Mesothelial cell of epicardium (in vitro differentiated cells): Measurements from ENCODE around the gene SLC45A1. TPM values are rescaled to one million over a fixed set of nuclear protein-coding genes. Genes with fewer than 3 reads are reported as not detected.

Experiments used
- DNase-seq, 2 experiments: peaks; one replicate each; pipeline ENCODE4 v3.0.0; 2021; ENCODE audit warnings: low spot score in 2 of 2; ENCODE audit not compliant: unreplicated experiment in 2 of 2
- H3K27ac Mint-ChIP-seq: 2 replicates; pipeline ENCODE4 v1.8.0; 2021; ENCODE audit warnings: mixed read lengths
- H3K27me3 Mint-ChIP-seq: 2 replicates; pipeline ENCODE4 v1.8.0; 2021; ENCODE audit warnings: low read depth, mixed read lengths
- H3K36me3 Mint-ChIP-seq: 2 replicates; pipeline ENCODE4 v1.8.0; 2021; ENCODE audit warnings: mixed read lengths
- H3K4me1 Mint-ChIP-seq: 2 replicates; pipeline ENCODE4 v1.8.0; 2021; ENCODE audit warnings: mixed read lengths
- H3K4me3 Mint-ChIP-seq: 2 replicates; pipeline ENCODE4 v1.8.0; 2021; ENCODE audit warnings: mild to moderate bottlenecking, moderate library complexity, mixed read lengths
- H3K9me3 Mint-ChIP-seq: 2 replicates; pipeline ENCODE4 v1.8.0; 2021; ENCODE audit warnings: mixed read lengths
- total RNA-seq: library from RNA; stranded (reverse); gene quantifications from 3 replicates; pipeline ENCODE4 v1.2.1, GENCODE V29; 2021
- TF ChIP-seq, protein P1 (sequence below): fragments of 200-600 bp; sonication (generic); IDR thresholded peaks from one replicate; pipeline ENCODE4 v1.5.0; 2021; ENCODE audit warnings: antibody characterized with exemption; ENCODE audit not compliant: unreplicated experiment

The SLC45A1 gene
- total RNA-seq, 1 donor from 2014 or later, result 4.9 TPM

DNA sequence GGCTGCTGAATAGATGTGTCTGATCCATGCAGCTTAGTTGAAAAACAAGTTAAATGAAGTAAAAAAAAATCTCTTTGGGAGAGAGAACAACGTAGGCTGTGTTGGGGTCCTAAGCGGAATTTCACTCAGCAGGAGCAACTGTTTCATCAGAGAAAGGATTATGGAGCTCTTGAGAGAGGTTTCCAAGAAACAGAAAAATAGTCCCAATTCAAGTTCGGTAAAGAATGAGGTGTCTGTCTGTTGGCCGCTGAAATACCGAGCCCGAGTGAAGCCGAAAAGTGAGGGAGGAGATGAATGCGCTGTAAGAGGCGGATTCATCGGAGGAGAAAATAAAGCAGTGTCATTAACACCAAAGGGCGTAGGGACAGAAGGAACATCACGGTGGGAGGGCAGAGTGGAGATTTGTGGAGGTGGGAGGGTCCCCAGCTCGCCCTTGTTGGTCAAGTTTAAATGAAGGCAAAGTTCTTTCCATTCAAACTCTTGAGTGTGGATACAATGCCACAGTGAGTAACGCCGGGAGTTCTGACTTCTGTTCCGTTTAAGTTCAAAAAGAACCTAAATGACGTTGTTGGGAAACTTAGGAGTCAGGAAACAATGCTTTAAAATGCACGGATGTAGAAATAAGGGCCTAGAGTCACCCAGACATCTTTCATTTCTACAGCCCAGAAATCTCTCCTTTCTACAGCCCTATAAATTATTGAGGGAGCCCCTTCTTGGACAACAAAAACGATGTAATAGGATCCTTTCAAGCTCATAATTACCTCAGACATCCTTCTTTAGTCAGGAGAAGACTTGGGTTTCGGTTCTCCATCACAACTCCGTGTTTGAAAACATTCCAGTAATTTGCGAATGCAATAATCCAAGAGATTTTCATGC lies 15.6 kb upstream of the SLC45A1 start:
- H3K27ac Mint-ChIP-seq, result peak overlapping the region; percentile 88
- H3K4me1 Mint-ChIP-seq, result peaks cover 28% of the 10 kb centered on the region
- H3K27me3 Mint-ChIP-seq, result no peaks in the 10 kb centered on the region
- no peaks in the 10 kb centered on the region for H3K36me3 Mint-ChIP-seq
- TF ChIP-seq, protein P1, sequence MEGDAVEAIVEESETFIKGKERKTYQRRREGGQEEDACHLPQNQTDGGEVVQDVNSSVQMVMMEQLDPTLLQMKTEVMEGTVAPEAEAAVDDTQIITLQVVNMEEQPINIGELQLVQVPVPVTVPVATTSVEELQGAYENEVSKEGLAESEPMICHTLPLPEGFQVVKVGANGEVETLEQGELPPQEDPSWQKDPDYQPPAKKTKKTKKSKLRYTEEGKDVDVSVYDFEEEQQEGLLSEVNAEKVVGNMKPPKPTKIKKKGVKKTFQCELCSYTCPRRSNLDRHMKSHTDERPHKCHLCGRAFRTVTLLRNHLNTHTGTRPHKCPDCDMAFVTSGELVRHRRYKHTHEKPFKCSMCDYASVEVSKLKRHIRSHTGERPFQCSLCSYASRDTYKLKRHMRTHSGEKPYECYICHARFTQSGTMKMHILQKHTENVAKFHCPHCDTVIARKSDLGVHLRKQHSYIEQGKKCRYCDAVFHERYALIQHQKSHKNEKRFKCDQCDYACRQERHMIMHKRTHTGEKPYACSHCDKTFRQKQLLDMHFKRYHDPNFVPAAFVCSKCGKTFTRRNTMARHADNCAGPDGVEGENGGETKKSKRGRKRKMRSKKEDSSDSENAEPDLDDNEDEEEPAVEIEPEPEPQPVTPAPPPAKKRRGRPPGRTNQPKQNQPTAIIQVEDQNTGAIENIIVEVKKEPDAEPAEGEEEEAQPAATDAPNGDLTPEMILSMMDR, result no peak
- no peaks in the 10 kb centered on the region for H3K9me3 Mint-ChIP-seq
- no peak overlapping the region for H3K4me3 Mint-ChIP-seq
- DNase-seq, result no peak

DNA sequence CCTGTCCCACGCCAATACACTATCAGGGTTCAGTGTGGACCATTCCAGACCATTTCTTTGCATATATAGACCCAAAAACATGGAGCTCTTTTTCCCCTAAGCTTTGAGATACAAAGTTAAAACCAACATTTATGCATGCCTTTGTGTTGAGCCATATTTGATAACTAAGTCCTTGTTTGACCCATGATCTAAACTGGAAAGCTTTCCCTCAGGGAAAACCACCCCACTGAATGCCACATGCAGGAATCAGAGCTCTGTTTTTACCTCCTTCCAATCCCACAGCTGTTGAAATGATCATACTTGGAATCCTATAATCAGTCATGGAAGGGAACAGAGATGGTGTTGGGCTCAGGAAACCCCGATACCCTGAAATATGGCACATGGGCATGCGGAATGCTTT lies 14.8 kb upstream of the SLC45A1 start:
- no peak for DNase-seq
- Mint-ChIP-seq H3K4me3 (no peak overlapping the region), H3K27me3 (no peaks in the 10 kb centered on the region), H3K36me3 (no peaks in the 10 kb centered on the region), H3K27ac (peak overlapping the region; percentile 88), H3K4me1 (peaks cover 28% of the 10 kb centered on the region), H3K9me3 (no peaks in the 10 kb centered on the region)
- TF ChIP-seq, protein P1, result no peak

DNA sequence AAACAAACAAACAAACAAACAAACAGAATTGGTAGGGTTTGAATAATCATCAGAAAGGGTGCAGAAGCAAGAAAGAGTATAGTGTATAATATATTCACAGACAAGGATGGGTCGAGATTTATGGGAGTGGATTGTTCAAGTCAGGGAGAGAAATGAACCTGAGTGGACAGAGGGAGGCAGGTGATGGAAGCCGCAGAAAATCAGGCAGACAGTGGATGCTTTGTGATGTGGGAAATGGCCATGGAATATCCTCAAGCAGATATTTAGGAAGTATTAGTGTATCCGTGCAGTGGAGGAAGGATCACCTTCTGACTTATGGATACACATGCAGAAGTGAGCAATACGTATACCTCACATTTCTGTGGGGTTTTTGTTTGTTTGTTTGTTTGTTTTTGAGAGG lies 14.0 kb upstream of the SLC45A1 start:
- no peaks in the 10 kb centered on the region for H3K36me3 Mint-ChIP-seq
- no peak overlapping the region for H3K27ac Mint-ChIP-seq
- no peaks in the 10 kb centered on the region for H3K9me3 Mint-ChIP-seq
- TF ChIP-seq, protein P1, result no peak
- peaks cover 28% of the 10 kb centered on the region for H3K4me1 Mint-ChIP-seq
- H3K4me3 Mint-ChIP-seq, result no peak overlapping the region
- no peaks in the 10 kb centered on the region for H3K27me3 Mint-ChIP-seq
- no peak for DNase-seq

DNA sequence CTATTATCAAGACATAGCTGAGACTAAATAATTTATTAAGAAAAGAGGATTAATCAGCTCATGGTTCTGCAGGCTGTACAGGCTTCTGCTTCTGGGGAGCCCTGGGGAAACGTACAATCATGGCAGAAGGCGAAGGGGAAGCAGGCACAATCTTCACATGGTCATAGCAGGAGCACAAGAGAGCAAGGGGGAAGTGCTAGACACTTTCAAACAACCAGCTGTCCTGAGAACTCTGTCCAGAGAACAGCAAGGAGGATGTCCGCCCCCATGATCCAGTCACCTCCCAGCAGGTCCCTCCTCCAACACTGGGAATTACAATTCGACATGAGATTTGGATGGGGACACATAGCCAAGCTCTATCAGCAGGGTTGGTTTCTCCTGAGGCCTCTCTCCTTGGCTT lies 10.3 kb upstream of the SLC45A1 start:
- Mint-ChIP-seq H3K27ac (no peak overlapping the region), H3K9me3 (peaks cover 4% of the 10 kb centered on the region), H3K36me3 (no peaks in the 10 kb centered on the region), H3K4me1 (peaks cover 7% of the 10 kb centered on the region), H3K27me3 (no peaks in the 10 kb centered on the region), H3K4me3 (no peak overlapping the region)
- DNase-seq, result no peak
- TF ChIP-seq, protein P1, result no peak

DNA sequence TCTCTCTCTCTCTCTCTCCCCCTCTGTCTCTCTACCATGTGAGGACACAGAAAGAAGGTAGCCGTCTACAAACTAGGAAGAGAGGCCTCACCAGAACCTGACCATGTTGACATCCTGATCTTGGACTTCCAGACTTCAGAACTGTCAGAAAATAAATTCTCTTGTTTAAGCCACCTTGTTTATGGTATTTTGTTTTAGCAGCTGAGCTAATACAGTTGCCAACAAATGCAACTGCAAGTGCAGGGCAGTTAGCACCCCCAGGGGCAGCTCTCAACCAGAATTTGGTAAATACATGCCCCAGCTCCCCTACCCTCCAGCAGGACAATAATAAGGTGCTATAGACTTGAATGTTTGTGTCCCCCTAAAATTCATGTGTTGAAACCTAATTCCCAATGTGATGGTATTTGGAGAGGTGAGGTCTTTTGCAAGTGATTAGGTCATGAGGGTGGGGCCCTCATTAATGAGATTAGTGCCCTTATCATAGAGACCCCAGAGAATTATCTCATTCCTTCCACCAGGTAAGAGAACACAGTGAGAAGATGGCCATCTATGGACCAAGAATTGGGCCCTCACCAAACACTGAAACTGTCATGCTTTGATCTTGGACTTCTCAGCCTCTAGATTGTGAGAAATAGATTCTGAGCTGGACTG lies 6.7 kb upstream of the SLC45A1 start:
- Mint-ChIP-seq H3K27me3 (no peaks in the 10 kb centered on the region), H3K4me1 (peaks cover 31% of the 10 kb centered on the region), H3K27ac (no peak overlapping the region), H3K4me3 (no peak overlapping the region), H3K36me3 (no peaks in the 10 kb centered on the region), H3K9me3 (peaks cover 4% of the 10 kb centered on the region)
- TF ChIP-seq, protein P1, result no peak
- DNase-seq, result no peak
